Astrocyte of the spinal cord (primary cell): ENCODE results near the gene PIGN.

Experiments
- DNase-seq: peaks from one replicate; pipeline ENCODE4 v3.0.0; 2011; ENCODE audit warnings: low read depth, low spot score
- H3K4me3 ChIP-seq: 2 replicates; pipeline ENCODE4 v1.5.1; 2011; ENCODE audit warnings: low read depth, mild to moderate bottlenecking, low read length, moderate library complexity
- in situ Hi-C: cut with HindIII; loops from 2 replicates; pipeline ENCODE4 v1.10.0; 2017; ENCODE audit warnings: low sequenced_read_pairs
- TF ChIP-seq, protein P1 (sequence below): IDR thresholded peaks from 2 replicates; pipeline ENCODE4 v1.5.1; 2012; ENCODE audit warnings: low read depth, mild to moderate bottlenecking, low read length, inconsistent platforms

The PIGN gene

DNA sequence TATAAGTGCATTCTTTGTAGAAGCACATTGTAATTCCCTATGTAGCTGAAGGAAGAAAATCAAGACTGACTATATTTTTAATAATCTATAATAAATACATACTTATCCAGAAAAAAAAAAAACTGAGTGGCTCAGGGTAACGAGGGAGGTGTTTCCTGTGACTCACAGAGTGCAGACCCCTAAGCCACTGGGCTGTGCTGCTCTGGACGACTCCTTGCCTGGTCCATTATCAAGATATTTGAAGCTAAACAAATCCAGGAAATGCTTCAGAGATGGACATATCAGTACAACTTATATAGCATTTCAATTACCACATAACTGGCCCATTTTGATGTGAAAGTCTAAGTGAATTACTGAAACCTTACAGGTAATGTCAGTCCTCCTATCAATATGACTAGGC lies 80.6 kb downstream of the PIGN start:
- in situ Hi-C loops = no loop called here
- H3K4me3 ChIP-seq = no peak overlapping the region
- no peak for DNase-seq
- TF ChIP-seq, protein P1, sequence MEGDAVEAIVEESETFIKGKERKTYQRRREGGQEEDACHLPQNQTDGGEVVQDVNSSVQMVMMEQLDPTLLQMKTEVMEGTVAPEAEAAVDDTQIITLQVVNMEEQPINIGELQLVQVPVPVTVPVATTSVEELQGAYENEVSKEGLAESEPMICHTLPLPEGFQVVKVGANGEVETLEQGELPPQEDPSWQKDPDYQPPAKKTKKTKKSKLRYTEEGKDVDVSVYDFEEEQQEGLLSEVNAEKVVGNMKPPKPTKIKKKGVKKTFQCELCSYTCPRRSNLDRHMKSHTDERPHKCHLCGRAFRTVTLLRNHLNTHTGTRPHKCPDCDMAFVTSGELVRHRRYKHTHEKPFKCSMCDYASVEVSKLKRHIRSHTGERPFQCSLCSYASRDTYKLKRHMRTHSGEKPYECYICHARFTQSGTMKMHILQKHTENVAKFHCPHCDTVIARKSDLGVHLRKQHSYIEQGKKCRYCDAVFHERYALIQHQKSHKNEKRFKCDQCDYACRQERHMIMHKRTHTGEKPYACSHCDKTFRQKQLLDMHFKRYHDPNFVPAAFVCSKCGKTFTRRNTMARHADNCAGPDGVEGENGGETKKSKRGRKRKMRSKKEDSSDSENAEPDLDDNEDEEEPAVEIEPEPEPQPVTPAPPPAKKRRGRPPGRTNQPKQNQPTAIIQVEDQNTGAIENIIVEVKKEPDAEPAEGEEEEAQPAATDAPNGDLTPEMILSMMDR = no peak

DNA sequence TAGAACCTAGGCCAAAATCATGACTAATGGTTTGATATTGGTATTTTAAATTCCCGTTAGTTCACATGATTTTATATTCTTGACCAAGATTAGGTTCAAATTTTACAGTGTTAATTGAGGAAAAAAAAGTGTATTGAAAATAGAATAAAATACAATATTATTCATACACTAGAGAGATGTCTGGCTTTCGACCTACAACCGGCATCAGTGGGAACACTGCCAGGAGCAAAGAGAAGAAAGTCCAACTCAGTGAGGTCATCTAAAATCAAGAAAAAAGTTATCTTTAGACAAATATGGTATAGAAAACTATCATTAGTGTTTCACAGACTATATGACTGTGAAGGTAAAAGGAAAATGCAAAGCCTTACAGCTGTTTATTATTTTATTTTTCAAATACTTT lies 81.5 kb downstream of the PIGN start:
- DNase-seq = peak; percentile 29
- no peak overlapping the region for H3K4me3 ChIP-seq
- TF ChIP-seq, protein P1 = no peak
- in situ Hi-C loops = no loop called here

DNA sequence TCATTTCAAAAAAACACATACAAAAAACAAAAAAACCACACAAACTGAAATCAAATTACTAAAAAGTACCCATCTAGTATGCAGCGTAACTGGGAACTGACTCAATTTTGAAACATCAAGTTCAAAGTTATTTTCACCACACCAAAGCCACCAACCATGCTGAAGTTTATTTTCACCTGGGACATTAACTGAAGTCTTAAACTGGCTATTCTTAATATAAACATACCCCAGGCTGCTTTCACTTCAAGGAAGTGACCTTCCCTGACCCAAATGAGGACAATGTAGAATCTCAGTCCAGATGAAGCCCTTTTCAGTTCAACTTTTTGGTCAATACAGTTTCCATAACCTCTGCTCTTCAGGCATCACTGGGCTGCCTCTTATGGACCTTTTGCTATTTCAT lies 84.6 kb downstream of the PIGN start:
- H3K4me3 ChIP-seq = no peak overlapping the region
- TF ChIP-seq, protein P1 = no peak
- in situ Hi-C loops = no loop called here
- DNase-seq = no peak

DNA sequence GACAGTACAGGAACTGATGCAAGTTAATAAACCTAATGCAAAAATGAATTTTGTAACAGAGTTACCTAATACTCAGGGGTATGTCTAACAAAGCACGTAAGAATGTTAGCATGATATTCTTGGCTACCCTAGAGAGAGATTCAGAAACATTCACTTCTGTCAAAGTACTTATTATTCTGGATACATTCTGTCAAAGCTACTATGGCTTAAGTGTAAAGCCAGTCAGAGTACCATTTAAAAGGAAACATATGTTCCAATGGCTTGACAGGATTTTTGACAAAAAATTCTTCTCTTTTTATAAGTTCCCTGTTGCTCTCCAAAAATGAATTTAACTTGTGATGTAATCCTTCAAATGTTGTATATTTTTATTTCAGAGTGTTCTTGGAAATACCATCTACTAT lies 85.5 kb downstream of the PIGN start:
- TF ChIP-seq, protein P1 = no peak
- in situ Hi-C loops = no loop called here

DNA sequence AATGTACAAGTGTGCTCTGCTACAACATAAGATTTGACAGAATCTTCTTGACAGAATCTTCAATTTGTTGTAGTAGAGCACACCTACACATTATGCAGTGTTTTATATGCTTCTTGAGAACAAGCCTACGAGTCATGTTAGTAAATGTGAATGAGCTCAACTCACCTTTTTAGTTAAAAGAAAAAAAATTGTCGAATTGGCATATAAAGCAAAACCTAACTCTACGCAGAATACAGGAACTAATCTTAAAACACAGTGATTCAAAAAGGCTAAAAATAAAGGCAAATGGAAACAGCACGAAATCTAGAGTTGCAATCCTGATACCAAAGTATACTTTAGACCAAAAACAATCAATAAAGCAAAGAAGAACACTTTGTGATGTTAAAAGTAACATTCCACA lies 87.9 kb downstream of the PIGN start:
- in situ Hi-C loops = no loop called here
- no peak for DNase-seq
- TF ChIP-seq, protein P1 = no peak
- H3K4me3 ChIP-seq = no peak overlapping the region

More for the DNA sequence above, 85.5 kb downstream of the PIGN start:
- DNase-seq = peak; percentile 32
- H3K4me3 ChIP-seq = no peak overlapping the region

DNA sequence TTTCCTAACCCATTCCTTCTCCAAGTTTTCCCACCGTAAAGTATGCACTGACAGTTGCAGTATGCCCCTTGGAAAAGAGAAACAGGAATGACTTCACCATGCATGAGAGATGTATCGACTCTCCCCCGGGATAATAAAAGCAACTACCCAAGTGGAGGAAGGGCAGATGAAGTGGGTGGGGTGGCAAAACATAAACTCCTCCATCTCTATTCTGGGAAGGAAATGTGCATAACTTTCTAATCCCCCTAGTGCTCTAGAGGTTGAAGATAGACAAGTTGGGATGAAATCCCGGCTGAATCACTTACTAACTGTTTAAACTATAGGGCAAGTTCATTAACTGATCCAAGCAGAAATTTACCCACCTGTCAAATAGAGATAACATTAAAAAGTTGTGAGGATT lies 89.2 kb downstream of the PIGN start:
- DNase-seq = no peak
- in situ Hi-C loops = no loop called here
- TF ChIP-seq, protein P1 = no peak
- no peak overlapping the region for H3K4me3 ChIP-seq
